ENCODE measurements around the gene SLPI.
A peak's percentile ranks its signal among the peaks of the same experiment; 100 is the strongest.

The SLPI gene

GRCh38 chr20:45293041-45294002, 39.0 kb upstream of the SLPI start:
- TF ChIP-seq CREB1 (IDR thresholded peaks at IDR 0.05; ENCODE audit: low read depth) = no peak
- TF ChIP-seq EGR1 (IDR thresholded peaks at IDR 0.05) = no peak
- no peak for TF ChIP-seq TAF1 (IDR thresholded peaks at IDR 0.05; ENCODE audit: low read depth)
- peak; percentile 57; the same call in 1 of the 2 replicates for TF ChIP-seq RAD21 (IDR thresholded peaks at IDR 0.05; ENCODE audit: low read depth)
- no peak for TF ChIP-seq YY1 (IDR thresholded peaks at IDR 0.05; ENCODE audit: low read depth)
- peak; percentile 64; the same call in 1 of the 2 replicates for TF ChIP-seq TCF12 (IDR thresholded peaks at IDR 0.05; ENCODE audit: low read depth)
- TF ChIP-seq CEBPB (IDR thresholded peaks at IDR 0.05) = no peak
- TF ChIP-seq, protein P1, sequence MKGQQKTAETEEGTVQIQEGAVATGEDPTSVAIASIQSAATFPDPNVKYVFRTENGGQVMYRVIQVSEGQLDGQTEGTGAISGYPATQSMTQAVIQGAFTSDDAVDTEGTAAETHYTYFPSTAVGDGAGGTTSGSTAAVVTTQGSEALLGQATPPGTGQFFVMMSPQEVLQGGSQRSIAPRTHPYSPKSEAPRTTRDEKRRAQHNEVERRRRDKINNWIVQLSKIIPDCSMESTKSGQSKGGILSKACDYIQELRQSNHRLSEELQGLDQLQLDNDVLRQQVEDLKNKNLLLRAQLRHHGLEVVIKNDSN (IDR thresholded peaks at IDR 0.05) = peak; percentile 64
- TF ChIP-seq ZBTB7A (IDR thresholded peaks at IDR 0.05; ENCODE audit: low read depth) = 0 out of 2 replicates have a peak, but pooled peaks have one; percentile 50
- no peak for TF ChIP-seq NFIC (IDR thresholded peaks at IDR 0.05)
- TF ChIP-seq, protein P2, sequence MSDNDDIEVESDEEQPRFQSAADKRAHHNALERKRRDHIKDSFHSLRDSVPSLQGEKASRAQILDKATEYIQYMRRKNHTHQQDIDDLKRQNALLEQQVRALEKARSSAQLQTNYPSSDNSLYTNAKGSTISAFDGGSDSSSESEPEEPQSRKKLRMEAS (IDR thresholded peaks at IDR 0.05) = peak; percentile 98
- TF ChIP-seq, protein P3, sequence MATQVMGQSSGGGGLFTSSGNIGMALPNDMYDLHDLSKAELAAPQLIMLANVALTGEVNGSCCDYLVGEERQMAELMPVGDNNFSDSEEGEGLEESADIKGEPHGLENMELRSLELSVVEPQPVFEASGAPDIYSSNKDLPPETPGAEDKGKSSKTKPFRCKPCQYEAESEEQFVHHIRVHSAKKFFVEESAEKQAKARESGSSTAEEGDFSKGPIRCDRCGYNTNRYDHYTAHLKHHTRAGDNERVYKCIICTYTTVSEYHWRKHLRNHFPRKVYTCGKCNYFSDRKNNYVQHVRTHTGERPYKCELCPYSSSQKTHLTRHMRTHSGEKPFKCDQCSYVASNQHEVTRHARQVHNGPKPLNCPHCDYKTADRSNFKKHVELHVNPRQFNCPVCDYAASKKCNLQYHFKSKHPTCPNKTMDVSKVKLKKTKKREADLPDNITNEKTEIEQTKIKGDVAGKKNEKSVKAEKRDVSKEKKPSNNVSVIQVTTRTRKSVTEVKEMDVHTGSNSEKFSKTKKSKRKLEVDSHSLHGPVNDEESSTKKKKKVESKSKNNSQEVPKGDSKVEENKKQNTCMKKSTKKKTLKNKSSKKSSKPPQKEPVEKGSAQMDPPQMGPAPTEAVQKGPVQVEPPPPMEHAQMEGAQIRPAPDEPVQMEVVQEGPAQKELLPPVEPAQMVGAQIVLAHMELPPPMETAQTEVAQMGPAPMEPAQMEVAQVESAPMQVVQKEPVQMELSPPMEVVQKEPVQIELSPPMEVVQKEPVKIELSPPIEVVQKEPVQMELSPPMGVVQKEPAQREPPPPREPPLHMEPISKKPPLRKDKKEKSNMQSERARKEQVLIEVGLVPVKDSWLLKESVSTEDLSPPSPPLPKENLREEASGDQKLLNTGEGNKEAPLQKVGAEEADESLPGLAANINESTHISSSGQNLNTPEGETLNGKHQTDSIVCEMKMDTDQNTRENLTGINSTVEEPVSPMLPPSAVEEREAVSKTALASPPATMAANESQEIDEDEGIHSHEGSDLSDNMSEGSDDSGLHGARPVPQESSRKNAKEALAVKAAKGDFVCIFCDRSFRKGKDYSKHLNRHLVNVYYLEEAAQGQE (IDR thresholded peaks at IDR 0.05; ENCODE audit: low read depth) = no peak
- no peak for TF ChIP-seq EP300 (IDR thresholded peaks at IDR 0.05; ENCODE audit: borderline replicate concordance)
- no peak for TF ChIP-seq FOXM1 (IDR thresholded peaks at IDR 0.05; ENCODE audit: borderline replicate concordance, low read depth)
- TF ChIP-seq TEAD4 (IDR thresholded peaks at IDR 0.05) = no peak

DNA sequence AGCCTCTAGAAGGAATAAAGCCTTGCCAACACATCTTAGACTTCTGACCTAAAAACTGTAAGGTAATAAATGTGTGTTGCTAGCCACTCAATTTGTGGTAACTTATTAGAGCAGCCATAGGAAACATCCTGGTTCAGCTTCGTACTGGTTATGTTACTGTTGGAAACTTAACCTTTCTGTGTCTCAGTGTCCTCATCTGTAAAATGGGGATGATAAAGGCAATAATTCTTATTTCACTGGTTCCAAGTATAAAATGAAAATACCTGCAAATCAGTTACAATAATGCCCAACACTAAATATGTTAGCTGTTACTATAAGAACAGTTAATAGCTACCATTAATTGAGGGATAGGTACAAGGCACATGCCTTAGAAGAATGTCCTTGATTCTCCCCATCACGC, 38.0 kb upstream of the SLPI start:
- TF ChIP-seq, protein P2 (IDR thresholded peaks at IDR 0.05) = no peak
- TF ChIP-seq TEAD4 (IDR thresholded peaks at IDR 0.05) (no peak), TCF12 (IDR thresholded peaks at IDR 0.05; ENCODE audit: low read depth) (no peak), NFIC (IDR thresholded peaks at IDR 0.05) (no peak), ZBTB7A (IDR thresholded peaks at IDR 0.05; ENCODE audit: low read depth) (no peak), RAD21 (IDR thresholded peaks at IDR 0.05; ENCODE audit: low read depth) (no peak), EGR1 (IDR thresholded peaks at IDR 0.05) (no peak), CREB1 (IDR thresholded peaks at IDR 0.05; ENCODE audit: low read depth) (no peak), CEBPB (IDR thresholded peaks at IDR 0.05) (no peak), FOXM1 (IDR thresholded peaks at IDR 0.05; ENCODE audit: borderline replicate concordance, low read depth) (no peak), EP300 (IDR thresholded peaks at IDR 0.05; ENCODE audit: borderline replicate concordance) (no peak), YY1 (IDR thresholded peaks at IDR 0.05; ENCODE audit: low read depth) (no peak), TAF1 (IDR thresholded peaks at IDR 0.05; ENCODE audit: low read depth) (no peak)
- TF ChIP-seq, protein P1 (IDR thresholded peaks at IDR 0.05) = no peak
- TF ChIP-seq, protein P3 (IDR thresholded peaks at IDR 0.05; ENCODE audit: low read depth) = no peak

DNA sequence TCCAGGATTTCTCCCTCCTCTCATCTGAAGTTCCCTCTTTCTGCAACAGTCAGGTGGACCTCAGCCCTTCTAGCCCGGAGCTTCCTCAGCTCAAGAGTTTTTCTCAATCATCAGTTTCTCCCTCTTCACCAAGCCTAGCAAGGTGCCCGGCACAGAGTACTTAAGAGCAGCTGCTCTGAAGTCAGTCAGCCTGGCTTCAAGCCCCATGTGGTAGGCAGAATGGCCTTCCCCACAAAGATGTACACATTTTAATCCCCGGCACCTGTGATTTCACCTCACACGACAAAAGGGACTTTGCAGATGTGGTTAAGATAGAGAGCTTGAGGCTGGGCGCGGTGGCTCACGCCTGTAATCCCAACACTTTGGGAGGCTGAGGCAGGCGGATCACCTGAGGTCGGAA, 37.2 kb upstream of the SLPI start:
- TF ChIP-seq, protein P1 (IDR thresholded peaks at IDR 0.05) = no peak
- TF ChIP-seq FOXM1 (IDR thresholded peaks at IDR 0.05; ENCODE audit: borderline replicate concordance, low read depth) (no peak), TEAD4 (IDR thresholded peaks at IDR 0.05) (no peak)

DNA sequence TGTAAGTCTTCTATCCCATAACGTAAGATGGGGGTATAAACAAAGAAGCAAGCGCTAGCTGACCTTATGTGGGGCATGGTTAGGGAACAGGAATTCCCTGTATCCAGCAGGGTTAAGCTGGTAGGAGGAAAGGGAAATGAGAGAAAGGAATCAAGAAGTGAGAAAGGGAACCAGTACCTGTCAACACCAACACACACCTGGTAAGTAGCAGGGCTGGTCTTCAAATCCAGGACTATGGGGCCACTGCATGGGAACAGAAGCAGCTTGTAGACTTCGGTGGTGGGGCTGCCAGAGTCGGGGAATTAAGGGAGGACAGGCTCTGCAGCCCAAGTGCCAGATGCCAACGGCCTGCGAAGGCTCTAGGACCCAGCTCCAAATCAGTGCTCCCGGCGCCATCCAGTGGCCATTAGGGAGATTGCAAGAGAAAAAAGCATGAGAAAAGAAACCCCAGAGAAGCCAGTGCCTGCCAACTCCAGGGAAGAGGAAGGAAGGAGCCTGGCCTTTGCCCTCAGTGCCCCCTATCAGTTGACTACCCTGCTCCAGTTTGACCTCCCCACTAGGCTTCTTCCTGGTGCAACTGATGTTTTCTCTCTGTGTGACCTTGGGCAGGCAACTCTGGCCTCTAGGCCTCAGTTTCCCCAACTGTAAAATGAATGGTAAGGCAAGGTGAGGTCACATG, 36.5 kb upstream of the SLPI start:
- TF ChIP-seq CREB1 (IDR thresholded peaks at IDR 0.05; ENCODE audit: low read depth) = no peak
- TF ChIP-seq RAD21 (IDR thresholded peaks at IDR 0.05; ENCODE audit: low read depth) = peak; percentile 98

Measured in Ishikawa (cell line).